H1 (cell line): ENCODE data around the gene KRTAP4-7. TPM values are rescaled to one million over a fixed set of nuclear protein-coding genes. Genes with fewer than 3 reads are reported as not detected.

Experiments
- CHD7 ChIP-seq: fragments of 300-600 bp; sonication (generic); IDR thresholded peaks from 2 replicates; pipeline ENCODE4 v1.7.1; 2012; ENCODE audit warnings: low read length, moderate library complexity, mild to moderate bottlenecking, inconsistent platforms; ENCODE audit not compliant: insufficient replicate concordance
- ZNF274 ChIP-seq: IDR thresholded peaks from 2 replicates; pipeline ENCODE4 v1.7.0; 2012; ENCODE audit warnings: low read length, borderline replicate concordance; ENCODE audit errors: extremely low read depth
- polyA plus RNA-seq, 7 experiments: library from polyadenylated mRNA; depleted of rRNA in 3 of 7; stranded (reverse) in 5 of 7; unstranded in 2 of 7; fragments of >200 nt in 5 of 7; fragments of 200-250 nt in 2 of 7; gene quantifications; 1 replicate in 5 of 7; 2 replicates in 1 of 7; 4 replicates in 1 of 7; pipeline versions ENCODE4 v1.2.1 to v1.2.3, GENCODE V29; 2011 to 2013; ENCODE audit warnings: missing spikeins in 2 of 7, mixed read lengths in 2 of 7
- total RNA-seq: library from RNA; stranded (reverse); fragmentation: NEBNext Ultra II Directional; extraction: Animal tissue kit (Norgen Biotek cat#: 25700); gene quantifications from 2 replicates; pipeline ENCODE4 v1.2.1, GENCODE V29; 2021

KRTAP4-7 gene
- total and polyA plus RNA-seq, 2 of the 8 experiments (the other 6 are each of a cell fraction or from before 2014, with no cell fraction given) = not detected

GRCh38 chr17:41103896-41104295 is 19.9 kb downstream of the KRTAP4-7 start (continued):
- TF ChIP-seq CHD7 = no peak
- no peak for TF ChIP-seq ZNF274
